UCSD-AML1 (cell line): Measurements from ENCODE around the gene MAP4K4.

Experiments
- DNase-seq: peaks from one replicate; lab custom pipeline; 2025; ENCODE audit not compliant: unreplicated experiment; lab: John Stamatoyannopoulos, UW

MAP4K4 gene

DNA sequence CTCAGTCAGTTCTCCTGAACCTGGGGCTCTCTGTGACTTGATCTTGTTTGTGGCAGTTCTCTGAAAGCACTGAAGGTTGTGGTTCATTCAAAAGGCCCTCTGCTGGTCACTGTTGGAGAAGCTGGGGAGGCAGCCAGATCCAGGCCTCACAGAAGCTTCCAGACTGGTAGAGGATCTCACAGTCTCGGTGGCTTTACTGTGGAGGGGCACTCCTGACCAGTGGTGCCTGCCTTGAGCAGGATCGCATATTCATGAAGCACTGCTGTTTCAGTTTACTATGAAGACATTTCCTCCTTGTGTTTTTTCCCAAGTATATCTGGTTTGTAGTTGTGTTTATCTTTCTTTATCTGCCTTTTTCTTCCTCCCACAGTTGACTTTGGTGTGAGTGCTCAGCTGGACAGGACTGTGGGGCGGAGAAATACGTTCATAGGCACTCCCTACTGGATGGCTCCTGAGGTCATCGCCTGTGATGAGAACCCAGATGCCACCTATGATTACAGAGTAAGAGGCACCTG lies 133.9 kb downstream of the MAP4K4 start:
- DNase-seq, result peak; percentile 55

DNA sequence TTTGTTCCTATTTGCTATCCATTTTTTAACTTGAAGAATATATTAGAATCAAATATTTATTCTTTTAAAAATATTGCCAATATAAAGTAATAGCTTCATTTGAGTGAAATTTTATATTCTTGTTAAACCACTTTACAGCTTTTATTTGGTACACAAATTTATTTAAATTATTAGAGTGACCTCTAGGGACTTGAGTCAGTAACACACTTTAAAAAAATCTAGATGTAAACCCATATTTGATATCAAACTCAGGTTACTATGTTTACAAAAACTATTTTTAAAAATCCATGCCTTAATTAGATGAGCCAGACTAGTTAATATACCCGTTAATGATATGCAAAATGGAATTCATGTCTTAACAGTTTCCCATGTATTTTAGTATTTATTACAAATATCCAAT lies 134.6 kb downstream of the MAP4K4 start:
- no peak for DNase-seq

DNA sequence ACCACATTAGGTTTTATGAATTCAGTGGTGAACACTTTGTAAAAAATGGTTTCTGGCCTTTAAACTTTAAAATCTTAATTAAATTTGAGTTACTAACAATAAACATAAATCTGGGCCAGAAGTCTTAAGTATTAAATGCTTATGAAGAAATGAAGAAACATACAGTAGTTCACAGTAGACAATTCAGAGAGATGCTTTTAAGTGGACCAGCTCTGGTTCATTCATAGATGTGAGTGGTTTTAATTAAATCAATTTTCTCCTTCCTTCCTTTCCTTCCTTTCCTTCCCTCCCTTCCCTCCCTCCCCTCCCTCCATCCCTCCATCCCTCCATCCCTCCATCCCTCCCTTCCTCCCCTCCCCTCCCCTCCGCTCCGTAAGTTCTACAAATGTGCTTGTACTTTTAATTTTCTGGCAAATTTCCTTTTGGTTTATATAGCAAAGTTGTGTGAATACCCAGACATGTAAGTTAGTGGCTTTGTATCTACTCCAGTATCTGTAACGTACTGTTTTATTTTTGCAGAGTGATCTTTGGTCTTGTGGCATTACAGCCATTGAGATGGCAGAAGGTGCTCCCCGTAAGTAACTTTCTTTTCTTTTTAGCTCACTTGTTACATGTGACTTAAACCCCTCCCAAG lies 136.5 kb downstream of the MAP4K4 start:
- DNase-seq, result no peak

DNA sequence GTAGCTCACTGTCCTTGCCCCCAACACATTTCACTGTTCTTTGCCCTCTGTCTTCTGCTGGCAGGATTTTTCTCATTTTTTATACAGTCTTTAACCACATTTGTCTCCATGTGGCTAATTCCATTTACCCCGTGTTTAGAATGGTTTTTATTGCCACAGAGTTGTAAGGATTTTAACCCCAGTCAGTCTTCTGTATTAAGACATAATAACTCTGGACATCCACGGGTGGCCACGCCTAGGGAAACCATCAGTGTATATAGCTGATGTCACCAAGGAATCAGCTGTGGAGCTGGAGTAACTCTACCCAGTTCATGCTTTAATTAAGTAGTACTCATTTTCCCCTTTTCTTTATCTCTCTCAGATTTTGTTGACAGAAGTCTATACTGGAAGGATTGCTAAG lies 139.8 kb downstream of the MAP4K4 start:
- no peak for DNase-seq

DNA sequence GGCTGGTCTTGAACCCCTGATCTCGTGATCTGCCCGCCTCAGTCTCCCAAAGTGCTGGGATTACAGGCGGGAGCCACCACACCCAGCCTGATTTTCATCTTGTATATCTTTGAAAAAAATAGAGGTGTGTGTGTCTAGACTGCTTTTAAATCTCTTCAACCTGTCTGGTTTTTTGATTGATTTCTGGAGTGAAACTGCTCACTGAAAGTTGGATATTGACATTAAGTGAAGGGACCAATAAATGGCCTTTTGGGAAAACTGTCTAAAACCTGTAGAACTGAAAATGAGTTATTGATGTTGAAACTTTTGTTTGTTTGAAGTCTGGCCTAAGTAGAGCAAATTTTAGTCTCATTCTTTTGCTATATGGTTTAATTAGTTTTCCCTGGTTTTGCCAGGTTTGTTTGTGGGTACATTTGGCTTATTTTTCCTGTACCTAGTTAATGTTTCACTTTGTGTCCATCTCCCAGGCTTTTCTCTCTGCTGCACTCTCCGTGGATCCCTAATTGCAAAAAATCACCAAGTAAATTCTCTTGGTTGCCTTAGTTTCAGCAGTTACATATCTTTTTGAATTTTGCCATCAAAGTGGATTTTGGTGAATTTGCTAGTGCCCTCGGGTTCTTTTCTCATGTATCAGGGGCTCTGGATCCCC lies 144.3 kb downstream of the MAP4K4 start:
- DNase-seq, result no peak

DNA sequence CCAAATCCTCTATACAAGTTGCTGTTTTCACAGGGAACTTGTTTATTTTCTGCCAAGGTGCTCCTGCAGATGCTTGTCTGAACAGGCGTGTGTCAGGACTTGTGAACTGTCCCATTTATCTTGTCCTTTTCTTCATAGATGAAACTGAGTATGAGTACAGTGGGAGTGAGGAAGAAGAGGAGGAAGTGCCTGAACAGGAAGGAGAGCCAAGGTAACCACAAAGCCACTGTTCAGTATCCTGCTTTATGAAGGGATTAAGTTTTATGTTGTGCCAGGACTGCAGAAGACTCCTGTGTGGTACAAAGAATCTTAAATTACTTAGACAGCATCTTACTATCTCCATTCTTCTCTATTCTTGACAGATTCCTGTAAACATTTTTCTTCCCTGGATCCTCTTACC lies 145.0 kb downstream of the MAP4K4 start:
- no peak for DNase-seq

DNA sequence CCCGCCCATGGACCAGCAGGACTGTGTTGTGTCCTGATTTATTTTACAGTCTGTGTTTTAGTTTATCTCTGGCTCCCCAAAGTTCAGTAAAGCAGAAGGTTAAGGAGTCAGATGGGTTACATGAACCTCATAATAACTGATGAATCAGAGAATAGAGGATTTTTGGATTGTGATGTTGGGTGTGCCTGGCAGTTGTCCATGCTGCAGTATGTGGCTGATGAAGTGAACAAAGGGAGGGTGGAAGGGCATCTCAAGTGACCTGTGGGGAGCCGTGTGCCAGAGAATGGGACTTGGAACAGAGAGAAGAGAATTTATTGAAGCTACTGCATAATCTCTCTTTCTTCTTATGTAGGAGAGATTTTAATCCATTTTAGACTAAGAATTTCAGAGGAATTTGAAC lies 145.5 kb downstream of the MAP4K4 start:
- no peak for DNase-seq

DNA sequence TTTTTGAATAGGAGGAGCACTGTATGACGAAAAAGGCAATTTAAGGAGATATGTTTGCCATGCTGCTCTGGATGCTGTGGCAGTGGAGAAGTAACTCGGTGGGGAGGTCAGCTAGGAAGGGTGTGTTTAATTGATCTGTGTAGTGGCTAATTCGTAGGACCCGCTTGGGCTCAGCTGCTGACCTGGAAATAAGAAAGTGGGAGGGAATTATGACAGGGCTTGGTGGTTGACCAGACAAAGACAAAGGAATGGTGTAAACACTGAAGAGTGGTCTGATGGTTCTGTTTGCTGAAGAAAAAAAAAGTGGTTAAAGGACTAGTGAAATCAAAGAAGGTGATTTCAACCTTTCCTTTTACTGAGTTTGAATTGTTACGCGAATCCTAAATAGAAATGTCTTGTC lies 146.0 kb downstream of the MAP4K4 start:
- DNase-seq, result no peak

DNA sequence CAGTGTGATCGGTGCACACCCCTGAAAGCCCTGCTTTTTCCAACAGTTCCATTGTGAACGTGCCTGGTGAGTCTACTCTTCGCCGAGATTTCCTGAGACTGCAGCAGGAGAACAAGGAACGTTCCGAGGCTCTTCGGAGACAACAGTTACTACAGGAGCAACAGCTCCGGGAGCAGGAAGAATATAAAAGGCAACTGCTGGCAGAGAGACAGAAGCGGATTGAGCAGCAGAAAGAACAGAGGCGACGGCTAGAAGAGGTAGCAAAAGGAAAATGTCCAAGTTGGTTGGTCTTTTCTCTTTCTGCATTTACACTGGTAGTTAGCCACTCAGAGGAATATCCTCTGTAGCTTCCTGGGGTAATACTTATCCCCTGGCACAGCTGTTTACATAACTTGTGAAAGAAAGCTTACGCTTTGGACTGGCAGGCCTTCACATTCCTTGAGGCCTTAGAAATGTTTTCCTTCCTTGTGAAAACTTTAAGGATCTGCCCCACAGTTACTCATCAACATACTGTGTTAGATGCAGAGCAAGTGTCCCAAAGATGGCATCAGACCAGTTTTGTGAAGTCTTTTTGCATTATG lies 146.6 kb downstream of the MAP4K4 start:
- no peak for DNase-seq

DNA sequence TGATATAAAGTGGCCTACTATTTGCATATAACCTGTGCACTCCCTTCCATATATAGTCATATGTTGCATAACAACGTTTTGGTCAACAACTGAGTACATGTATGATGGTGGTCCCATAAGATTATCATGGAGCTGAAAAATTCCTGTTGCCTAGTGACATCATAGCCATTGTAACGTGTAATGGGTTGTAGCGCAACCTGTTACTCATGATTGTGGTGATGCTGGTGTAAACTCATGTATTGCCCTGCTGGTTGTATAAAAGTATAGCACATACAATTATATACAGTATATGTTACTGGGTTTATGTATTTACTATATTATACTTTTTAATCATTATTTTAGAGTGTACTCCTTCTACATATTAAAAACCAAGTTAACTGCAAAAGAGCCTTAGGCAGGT lies 149.5 kb downstream of the MAP4K4 start:
- no peak for DNase-seq

DNA sequence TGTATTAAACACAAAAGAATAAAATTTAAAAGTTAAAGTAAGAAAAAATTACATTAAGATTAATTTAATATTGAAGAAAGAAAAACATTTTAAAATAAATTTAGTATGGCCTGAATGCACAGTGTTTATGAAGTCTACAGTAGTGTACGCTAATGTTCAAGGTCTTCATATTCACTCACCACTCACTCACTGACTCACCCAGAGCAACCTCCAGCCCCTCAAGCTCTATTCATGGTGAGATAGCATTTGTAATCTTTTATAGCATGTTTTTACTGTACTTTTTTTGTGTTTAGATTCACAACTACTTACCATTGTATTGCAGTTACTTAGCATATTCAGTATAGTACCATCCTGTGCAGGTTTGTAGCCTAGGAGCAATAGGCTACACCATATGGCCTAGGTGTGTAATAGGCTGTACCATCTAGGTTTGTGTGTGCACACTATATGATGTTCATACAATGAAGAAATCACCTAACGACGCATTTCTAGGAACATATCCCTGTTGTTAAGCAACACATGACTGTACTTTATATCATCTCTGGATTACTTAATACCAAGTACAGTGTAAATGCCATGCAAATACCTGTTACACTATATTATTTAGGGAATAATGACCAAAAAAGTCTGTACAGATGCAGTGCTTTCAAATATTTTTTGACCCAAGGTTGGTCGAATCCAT lies 150.3 kb downstream of the MAP4K4 start:
- DNase-seq, result no peak

DNA sequence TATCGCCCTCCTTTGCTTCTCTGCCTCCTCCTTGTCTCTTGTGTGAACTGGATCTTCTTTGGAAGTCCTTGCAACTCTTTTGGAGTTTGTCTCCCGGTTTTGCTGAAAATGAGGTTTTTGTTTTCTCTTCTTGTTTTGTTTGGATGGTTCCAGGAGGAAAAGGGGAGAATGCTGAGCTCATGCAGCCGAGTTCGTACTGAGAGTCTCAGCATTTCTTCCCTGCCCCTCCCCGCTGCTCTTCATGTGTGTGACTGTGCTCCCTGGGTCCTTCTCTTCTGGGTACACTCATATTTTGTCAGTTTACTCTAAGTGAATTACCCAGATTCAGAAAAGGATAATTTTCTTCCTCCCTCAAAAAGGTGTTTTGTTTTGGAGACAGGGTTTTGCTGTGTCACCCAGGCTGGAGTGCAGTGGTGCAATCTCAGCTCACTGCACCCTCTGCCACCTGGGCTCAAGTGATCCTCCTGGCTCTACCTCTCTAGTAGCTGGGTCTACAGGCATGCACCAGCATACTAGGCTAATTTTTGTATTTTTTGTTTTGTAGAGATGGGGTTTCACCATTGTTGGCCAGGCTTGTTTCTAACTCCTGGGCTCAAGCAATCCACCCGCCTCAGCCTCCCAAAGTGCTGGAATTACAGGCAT lies 151.4 kb downstream of the MAP4K4 start:
- DNase-seq, result no peak

DNA sequence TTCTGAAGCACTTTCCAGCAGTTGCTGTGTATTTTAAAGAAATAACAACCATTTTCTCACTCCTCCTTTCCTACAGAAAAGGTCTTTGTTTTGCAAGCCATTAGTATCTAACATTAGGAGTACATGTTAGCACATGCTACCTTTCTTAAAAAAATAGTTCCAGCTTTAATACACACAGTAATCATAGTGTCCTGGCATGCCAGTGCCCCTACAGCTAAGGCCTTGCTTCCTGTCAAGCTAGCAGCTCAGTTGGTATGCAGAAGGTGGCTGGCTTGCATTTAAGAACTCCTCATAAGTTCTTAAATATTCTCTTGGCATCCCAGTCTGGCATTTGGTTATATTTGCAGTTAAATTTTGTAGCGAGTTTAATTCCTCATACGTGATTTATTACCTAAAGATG lies 152.9 kb downstream of the MAP4K4 start:
- DNase-seq, result no peak

DNA sequence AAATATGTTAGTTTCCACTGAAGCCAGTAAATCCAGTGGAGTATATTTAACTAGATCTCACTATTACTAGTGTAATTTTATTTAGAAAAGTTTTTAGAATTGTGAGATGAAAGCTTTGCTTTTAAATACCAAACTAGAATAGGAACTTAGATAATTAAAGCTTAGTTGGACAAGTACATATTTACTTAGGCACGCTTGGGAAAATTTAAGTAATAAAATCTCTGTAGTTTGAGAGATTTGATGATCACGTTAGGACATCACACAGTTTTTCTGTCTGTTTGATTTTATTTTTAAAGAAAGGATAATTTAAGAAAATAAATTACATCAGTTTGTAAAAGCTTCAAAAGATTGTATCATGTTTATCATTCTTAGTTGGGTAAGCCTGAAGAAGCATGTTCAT lies 153.5 kb downstream of the MAP4K4 start:
- no peak for DNase-seq

DNA sequence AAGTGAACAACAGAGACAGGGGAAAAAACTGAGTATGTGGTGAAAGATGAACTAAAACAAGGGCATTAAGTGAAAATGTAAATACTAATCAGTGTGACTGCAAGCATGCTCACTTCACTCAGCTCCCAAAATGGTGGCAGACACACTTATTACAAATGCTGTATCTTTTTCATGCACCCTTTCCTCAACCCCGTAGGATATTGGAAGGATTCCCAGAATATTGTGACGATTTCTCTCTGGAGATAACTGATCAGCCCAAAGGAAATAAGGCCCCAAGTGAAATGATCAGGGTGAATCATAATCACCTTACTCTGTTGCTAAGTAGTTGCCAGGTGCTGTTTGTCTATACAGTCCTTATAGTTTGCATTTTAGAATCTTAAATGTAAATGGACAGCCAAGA lies 155.3 kb downstream of the MAP4K4 start:
- no peak for DNase-seq

DNA sequence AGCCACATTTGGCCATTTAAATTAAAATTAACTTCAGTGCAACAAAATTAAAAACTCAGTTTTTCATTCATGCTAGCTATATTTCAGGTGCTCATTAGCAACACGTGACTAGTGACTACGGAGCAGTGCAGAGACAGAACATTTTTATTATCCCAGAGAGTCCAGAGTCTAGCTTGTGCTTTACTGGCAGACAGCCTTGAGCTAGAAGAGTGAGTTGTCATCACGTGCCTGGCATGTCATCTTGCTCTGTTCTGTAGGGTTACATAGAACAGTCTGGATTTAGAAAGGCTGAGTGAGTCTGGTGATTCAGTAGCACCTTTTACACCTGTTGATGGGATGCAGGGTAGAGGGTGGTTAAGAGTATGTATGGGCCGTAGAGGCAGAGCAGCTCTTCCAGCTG lies 157.4 kb downstream of the MAP4K4 start:
- no peak for DNase-seq

DNA sequence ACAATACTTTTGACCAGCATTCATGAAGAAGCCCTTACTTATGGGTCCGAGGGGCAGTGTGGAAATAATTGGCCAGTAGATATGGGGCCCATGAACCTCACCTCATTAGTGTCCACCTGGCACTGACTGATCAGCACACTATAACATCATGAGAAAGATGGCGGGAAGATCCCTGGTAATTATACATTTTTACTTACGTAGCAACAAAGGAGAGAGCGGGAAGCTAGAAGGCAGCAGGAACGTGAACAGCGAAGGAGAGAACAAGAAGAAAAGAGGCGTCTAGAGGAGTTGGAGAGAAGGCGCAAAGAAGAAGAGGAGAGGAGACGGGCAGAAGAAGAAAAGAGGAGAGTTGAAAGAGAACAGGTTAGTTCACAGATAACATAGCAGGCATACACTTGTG lies 158.3 kb downstream of the MAP4K4 start:
- DNase-seq, result no peak

DNA sequence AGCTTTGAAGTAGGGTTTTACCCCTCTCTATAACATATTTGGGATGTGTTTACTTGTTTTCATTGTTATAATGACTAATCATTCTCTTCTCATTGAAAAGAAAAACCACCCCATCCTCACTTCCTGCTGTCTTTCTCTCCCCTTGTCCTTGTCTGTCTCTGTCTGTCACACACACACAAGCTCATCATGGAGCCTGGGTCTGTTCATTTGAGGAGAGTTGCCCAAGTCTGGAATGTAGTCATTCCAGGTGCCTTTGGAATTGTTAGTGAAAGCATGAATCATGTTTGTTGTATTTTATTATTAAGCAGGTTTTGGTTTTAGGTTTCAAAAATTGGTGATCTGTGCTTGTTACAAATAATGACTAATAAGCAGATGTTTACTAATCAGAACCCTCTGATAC lies 160.7 kb downstream of the MAP4K4 start:
- DNase-seq, result no peak

DNA sequence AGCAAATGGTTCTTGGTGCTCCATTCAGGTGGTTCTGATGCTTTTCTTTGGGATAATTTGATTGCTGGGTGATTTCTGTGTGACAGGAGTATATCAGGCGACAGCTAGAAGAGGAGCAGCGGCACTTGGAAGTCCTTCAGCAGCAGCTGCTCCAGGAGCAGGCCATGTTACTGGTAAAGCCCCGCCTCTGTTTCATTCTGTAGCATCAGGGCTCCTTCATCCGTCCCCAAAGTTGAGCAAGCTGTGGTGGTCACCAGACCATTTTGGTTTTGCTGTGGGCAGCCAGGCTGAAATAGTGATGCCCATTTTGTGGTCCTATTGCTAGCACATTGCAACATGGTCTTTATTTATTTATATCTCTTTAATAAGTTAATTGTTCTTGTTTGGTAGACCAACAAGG lies 161.4 kb downstream of the MAP4K4 start:
- DNase-seq, result no peak

DNA sequence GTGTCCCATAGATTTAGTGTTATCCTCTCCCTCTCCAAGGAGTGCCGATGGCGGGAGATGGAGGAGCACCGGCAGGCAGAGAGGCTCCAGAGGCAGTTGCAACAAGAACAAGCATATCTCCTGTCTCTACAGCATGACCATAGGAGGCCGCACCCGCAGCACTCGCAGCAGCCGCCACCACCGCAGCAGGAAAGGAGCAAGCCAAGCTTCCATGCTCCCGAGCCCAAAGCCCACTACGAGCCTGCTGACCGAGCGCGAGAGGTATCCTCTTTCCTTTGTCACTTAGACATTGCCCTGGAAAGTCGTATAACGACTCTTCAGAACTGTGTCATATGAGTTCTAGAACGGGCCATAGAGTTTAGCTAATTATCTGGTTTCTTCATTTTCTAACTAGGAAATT lies 162.1 kb downstream of the MAP4K4 start:
- DNase-seq, result no peak

DNA sequence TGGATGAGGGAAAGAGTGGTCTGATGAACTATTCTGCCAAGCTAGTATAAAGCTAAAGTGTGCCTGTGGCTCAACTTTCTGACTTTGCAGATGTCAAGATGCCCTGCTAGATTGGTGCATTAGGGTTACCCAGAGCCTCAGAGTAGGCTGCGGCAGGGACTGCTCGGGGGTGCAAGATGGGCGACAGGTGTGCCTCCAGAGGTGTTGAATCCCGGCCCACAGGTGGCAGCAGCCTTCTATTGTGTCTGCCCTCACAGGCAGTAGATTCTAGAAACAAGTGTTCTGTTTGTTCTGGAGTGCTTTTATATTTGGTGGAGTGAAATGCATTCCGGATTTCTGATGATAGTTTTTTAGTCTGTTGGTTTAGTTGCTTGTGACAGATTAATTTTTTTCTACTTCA lies 162.7 kb downstream of the MAP4K4 start:
- DNase-seq, result no peak

DNA sequence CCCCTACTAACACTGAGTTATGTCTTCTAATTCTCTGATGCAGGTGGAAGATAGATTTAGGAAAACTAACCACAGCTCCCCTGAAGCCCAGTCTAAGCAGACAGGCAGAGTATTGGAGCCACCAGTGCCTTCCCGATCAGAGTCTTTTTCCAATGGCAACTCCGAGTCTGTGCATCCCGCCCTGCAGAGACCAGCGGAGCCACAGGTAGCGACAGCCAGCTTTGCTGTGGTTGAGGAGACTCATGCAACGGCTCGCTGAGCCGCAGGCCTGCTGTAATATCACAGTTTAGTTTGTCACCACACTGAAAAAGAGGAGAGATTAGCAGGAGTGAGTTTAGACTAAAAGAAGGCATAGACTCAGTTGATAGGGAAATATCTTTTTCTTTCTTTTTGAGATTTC lies 163.3 kb downstream of the MAP4K4 start:
- DNase-seq, result no peak
